ENCODE measurements around the gene BCCIP.

BCCIP gene

DNA sequence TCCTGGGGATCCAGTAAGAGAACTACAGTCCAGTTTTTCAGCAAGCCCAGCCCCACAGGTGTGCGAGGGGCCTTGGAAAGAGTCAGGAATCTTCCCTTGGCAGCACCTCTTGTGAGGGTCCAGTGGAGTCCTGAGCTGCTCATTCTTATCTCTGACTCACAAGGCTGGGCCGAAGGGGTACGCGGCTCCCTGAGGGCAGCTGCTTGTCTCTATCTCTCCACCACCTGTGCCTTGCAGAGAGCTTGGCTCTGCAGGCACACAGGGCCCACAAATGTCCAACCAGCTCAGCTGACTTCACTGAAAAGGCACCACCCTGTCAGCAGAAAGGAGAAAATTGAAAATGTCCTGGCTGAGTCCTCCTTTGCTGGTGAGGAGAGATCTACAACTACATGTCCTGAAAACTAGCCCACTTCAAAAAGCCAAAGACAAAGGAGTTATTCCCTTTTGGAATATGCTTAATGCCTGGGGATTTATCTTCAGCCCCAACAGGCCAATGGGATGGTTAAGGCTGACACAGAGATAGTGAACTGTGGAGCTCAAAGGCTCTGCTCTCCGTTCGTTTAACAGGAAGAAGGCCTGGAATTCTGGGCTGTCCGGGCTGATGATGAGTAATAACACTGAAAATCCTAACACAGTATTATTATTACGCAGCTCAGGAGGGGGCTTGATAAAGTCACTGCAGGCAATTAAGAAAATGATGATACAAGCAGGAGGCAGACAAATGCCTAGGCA, 23.7 kb upstream of the BCCIP start:
- peak; percentile 75 for DNase-seq

DNA sequence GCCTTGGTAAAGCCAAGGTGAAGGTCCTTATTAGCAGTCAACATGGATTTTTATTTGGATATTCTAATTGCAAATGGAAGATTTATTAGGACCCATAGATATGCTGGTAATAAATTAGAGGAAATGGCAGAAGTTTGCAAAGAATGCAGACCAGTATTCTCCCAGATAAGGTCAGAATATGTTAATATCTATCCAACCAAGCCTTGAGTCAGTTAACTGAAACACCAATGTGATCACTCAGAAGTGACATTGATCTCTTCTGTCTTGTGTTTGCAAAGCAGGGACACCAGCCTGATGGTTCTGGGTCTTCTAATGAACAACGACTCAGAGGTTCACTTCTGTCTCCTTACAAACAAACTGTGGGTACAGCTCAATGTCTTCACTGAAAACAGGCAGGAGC, 21.8 kb upstream of the BCCIP start:
- DNase-seq: no peak

DNA sequence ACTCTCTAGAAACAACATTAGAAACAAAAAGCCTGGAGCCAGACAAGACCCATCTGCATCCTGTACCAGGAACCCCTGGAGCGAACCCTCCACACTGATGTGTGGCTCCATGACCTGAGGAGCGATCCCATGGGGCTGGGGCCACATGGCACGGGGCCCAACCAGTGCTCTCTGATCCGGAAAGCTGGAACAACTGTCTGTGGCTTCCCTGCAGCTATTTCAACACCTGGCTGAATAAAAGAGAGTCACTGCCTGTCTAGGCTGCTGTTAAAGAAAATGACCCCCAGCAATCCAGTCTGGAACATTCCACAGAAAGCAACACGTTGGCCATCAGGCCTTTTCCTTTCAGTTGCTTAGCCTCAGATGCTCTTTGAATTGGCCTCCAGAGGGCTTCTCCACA, 21.2 kb upstream of the BCCIP start:
- no peak for DNase-seq

- no peak for DNase-seq
These were observed 20.6 kb upstream of the BCCIP start for GRCh38 chr10:125802739-125803138.

- no peak for DNase-seq
These were observed 15.3 kb upstream of the BCCIP start for GRCh38 chr10:125808047-125808446.

DNA sequence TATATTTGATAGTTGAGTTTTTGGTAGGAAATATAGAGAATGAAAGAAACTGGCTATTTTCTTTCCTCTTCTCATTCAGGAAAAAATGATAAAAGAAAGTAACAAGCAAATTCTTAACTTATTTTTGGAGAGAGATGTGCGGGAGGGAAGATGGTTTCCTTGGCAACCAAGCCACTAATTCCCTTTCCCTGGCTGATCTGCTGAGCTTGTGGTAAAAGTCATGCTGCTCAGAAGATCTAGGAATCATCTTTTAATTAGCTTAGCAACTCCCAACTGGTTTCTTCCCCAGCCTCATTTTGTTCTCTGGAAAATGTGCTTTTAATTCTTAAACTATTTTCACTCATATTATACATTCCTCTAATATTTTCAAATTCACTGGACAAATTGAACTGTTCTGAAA, 12.1 kb upstream of the BCCIP start:
- DNase-seq: no peak

DNA sequence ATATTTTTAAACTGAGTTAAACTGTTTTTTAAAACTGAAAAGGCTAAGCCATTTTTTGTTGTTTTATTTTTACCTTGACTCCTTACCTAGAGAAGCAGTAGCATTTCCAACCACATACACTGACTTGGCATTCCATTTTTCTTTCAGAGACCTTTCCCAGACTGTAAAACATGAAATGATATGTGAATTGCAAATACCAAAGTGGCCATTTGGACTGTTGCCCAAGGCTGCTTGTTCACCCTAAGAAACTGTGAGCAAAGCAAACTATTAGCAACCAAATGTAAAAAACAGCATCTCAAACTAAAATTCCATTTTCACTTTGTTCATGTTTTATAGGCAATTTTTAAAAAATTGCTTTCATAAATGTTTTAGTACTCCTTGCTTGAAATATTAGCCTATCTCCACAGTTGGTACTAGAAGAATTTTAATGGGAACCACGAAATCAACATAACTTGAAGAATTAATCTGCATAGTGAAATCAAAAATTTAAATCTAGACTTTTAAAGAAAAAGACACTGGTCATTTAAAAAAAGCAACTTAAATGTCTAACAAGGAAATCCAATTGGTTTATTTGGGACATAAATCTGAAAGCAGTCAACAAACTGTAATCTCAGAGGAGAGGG, 11.1 kb upstream of the BCCIP start:
- no peak for DNase-seq

GRCh38 chr10:125815764-125816163, 7.6 kb upstream of the BCCIP start:
- no peak for DNase-seq

- peak; percentile 90 for DNase-seq
These were observed 6.8 kb upstream of the BCCIP start for GRCh38 chr10:125816548-125816947.

DNA sequence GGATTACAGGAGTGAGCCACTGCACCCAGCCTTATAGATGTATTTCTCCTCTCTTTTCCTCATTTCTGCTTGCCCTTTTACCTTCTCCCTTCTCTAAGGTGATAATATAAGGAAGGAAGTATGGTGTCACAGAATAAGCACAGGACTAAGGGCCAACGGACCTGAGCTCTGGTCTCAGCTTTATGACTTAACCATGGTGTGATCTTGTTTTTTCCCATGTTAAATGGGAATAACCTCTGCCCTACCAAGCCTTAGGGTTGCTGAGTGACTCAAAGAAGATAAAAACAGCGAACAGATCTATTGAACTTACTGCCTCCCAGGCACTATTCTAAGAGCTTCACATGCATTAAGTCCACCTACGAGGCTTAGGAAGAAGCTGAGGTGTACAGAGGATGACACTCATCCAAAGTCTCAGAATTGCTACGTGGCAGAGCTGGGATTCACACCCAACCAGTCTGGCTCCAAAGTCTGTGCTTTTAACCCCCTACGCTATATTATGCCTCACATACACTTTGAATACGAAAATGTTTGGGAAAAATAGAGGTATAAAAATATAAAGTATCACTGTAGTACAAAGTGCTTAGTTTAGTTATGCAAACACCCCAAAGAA, 5.9 kb upstream of the BCCIP start:
- DNase-seq: no peak

DNA sequence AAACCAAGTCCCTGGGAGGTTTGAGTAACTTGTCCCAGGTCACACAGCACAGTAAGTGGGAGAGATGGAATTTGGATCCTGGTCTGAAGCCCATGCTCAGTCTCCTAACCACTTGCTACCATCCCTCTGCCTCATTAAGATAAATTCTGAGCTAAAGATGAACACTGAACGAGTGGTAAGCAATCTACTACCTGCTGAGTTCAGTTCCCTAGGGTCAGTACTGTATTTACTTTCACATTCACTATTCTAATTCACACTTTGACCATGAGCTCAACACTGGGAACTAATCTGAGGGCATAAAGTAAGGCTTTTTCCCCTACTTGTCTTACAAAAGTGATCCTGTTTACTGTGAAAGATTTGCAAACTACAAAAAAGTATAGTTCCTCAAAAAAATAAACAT, 2.6 kb upstream of the BCCIP start:
- no peak for DNase-seq

- peak; percentile 33 for DNase-seq
These were observed 411 bp downstream of the BCCIP start for GRCh38 chr10:125823663-125824251.

DNA sequence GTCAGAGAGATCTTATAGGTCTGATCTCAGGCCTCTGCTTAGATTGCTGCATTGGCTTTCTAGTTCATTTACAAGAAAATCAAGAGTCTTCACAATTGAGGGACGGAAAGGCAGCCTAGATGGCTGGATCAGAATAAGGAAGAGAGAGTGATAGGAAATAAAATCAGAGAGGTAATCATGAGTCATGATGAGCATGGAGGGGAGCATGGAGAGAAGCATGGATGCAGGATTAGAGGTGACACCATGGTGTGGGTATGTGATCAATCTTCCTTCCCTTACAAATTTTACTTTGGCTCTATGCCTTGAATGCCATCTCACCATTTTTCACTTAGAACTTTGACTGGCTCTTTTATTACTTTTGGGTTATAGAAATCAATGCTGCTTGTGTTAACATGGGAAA, 1.4 kb downstream of the BCCIP start:
- no peak for DNase-seq

- no peak for DNase-seq
These were observed 3.8 kb downstream of the BCCIP start for GRCh38 chr10:125827133-125827532.

DNA sequence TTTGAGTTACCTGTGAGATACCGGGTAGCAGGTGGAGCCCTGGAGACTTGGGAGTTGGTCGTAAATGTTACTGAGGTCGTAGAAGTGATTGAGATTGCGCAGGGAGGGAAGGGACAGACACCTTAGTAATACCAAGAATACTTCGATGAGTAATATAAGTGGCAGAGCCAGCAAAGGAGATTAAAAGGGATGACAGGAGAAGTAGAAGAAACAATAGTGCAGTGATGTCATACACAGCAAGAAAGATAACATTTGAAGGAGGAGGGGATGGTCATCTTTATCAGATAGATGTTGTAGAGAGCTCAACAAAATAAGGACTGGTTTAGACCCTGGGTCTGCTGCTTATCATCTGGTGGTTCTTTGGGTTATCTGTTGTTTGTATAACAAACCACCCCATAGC, 5.0 kb downstream of the BCCIP start:
- DNase-seq: no peak

- no peak for DNase-seq
These were observed 13.4 kb downstream of the BCCIP start for GRCh38 chr10:125836746-125837145.

- DNase-seq: no peak
These were observed 15.6 kb downstream of the BCCIP start for GRCh38 chr10:125838802-125839575.

DNA sequence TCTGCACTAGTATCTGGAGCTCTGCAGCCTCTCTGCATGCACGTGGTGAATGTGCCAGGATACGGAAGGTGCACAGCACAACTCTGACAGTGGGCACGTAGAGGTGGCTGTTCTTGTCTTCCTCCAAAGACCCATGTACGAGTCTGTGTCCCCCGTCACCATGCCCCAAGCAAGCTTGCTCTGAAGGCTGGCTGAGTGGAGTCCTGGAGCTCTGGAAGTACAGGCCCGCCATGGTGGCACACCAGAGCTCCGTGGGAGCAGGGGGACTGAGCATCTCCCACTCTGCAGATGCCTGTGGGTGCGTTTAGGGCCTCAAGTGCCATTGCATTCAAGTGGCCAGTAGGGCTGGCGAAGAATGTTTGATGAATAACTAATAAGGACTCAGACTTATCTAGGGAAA, 17.1 kb downstream of the BCCIP start:
- DNase-seq: no peak

DNA sequence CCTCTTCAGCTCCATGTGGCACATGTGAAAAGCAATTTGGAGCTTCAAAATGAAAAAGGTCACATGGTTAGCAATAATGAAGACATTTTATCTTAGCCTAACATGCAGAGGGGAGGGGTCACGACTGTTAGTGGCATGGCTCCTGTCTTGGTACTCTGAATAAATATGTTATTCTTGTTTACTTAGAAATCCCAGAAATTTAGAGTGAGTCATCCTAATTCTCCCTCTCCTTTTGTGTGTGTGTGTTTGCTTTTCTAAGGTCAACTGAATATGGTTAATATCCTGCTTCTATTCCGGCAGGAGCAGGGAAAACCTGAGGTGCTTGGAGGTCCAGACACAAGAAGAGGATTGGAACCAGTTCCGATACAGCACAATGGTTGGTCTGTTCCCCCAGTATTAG, 17.6 kb downstream of the BCCIP start:
- no peak for DNase-seq

DNA sequence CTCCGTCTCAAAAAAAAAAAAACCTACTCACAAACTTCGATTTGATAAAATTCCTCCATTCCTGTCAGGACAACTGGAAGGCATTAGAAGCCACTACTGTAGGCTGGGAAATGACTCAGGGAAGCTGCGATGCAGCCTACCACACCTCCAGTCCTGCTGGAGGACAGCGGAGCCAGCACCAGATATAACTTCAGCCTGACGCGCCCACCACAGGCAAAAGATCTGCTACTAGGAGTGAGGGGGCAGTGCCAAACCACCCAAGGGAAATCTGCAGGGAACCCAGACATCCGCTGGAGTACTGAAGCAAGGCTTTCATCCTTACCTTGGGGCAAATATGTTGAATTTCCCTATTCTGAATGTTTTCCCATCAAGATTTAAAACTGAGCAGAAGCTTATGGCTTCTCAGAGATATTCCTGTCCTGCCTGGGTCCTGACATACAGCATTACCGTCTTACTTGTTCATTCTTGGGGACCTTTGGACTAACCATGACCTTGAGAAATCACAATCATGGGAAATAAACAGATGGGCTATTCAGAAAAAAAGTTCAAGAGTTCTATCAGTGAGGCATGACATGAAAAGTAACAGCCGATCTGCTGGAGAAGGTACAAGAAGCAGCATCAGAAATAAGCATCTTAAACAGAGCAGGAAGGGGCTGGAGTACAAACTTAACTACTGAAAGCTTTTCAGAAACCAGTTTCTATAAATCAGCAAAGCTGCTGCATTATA, 20.4 kb downstream of the BCCIP start:
- no peak for DNase-seq

GRCh38 chr10:125844751-125845221, 21.4 kb downstream of the BCCIP start:
- no peak for DNase-seq

DNA sequence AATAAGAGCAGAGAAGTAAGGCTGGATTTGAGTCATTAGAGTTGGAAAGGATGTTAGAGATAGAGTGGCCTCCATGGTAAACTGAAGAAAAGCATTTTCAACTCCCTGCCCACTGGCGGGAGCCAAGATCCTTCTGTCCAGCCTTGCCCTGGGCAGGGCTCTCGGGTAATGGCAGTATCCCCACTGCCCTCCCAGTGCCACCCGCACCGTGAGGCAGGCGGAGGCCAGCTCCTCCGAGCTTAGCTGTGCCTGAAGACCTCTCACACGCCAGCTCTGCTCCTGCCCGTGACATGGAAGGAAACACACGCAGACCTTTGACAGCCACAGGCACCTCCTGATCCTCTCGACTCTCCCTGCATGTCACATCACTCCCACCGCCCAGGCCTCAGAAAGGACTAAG, 22.3 kb downstream of the BCCIP start:
- DNase-seq: no peak
